Nephron (organoid): ENCODE data around the gene TNKS2.
A peak's percentile ranks its signal among the peaks of the same experiment; 100 is the strongest.

Experiments used
- H3K27ac Mint-ChIP-seq, 3 experiments: 2 replicates each; pipeline ENCODE4 v1.8.0; 2020; ENCODE audit warnings: mixed read lengths in 3 of 3, mild to moderate bottlenecking in 2 of 3, moderate library complexity in 1 of 3
- H3K27me3 Mint-ChIP-seq: 2 replicates; pipeline ENCODE4 v1.8.0; 2021; ENCODE audit warnings: low read depth, mild to moderate bottlenecking, moderate library complexity, mixed read lengths
- H3K36me3 Mint-ChIP-seq: 2 replicates; pipeline ENCODE4 v1.8.0; 2020; ENCODE audit warnings: low read depth, mixed read lengths
- H3K4me1 Mint-ChIP-seq: 2 replicates; pipeline ENCODE4 v1.8.0; 2020; ENCODE audit warnings: mixed read lengths
- H3K4me3 Mint-ChIP-seq, 3 experiments: 2 replicates each; pipeline ENCODE4 v1.8.0; 2020; ENCODE audit warnings: mild to moderate bottlenecking in 3 of 3, mixed read lengths in 3 of 3, moderate library complexity in 2 of 3
- H3K9me3 Mint-ChIP-seq: 2 replicates; pipeline ENCODE4 v1.8.0; 2020; ENCODE audit warnings: mixed read lengths
- TF ChIP-seq, protein P1 (sequence below), 3 experiments: fragments of 200-600 bp; sonication (generic); IDR thresholded peaks; one replicate each; pipeline ENCODE4 v1.5.0; 2021; ENCODE audit warnings: antibody characterized with exemption in 3 of 3; ENCODE audit not compliant: unreplicated experiment in 3 of 3

The TNKS2 gene

DNA sequence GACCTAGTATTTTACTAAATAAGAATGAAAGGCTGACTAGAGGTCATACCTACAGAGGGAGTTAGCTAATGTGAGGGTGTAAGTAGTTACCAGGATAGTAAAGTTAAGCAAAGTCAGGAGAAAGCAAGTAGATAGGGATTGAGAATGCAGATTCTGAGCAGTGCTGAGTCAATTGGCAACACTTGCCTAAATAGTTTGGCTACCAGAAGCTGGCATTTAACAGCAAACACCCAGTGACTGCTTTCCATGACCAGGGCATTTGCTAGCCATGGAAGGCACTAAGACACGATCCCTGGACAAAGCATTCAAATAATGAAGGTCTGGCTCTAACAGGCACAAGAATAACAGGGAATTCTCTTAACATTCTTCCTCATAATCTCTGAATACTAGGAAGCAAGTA lies 25.9 kb downstream of the TNKS2 start:
- TF ChIP-seq, protein P1, sequence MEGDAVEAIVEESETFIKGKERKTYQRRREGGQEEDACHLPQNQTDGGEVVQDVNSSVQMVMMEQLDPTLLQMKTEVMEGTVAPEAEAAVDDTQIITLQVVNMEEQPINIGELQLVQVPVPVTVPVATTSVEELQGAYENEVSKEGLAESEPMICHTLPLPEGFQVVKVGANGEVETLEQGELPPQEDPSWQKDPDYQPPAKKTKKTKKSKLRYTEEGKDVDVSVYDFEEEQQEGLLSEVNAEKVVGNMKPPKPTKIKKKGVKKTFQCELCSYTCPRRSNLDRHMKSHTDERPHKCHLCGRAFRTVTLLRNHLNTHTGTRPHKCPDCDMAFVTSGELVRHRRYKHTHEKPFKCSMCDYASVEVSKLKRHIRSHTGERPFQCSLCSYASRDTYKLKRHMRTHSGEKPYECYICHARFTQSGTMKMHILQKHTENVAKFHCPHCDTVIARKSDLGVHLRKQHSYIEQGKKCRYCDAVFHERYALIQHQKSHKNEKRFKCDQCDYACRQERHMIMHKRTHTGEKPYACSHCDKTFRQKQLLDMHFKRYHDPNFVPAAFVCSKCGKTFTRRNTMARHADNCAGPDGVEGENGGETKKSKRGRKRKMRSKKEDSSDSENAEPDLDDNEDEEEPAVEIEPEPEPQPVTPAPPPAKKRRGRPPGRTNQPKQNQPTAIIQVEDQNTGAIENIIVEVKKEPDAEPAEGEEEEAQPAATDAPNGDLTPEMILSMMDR (IDR thresholded peaks at IDR 0.05; ENCODE audit: unreplicated experiment in 3 of 3): no peak
- H3K4me1 Mint-ChIP-seq: no peaks in the 10 kb centered on the region
- H3K9me3 Mint-ChIP-seq: no peaks in the 10 kb centered on the region

DNA sequence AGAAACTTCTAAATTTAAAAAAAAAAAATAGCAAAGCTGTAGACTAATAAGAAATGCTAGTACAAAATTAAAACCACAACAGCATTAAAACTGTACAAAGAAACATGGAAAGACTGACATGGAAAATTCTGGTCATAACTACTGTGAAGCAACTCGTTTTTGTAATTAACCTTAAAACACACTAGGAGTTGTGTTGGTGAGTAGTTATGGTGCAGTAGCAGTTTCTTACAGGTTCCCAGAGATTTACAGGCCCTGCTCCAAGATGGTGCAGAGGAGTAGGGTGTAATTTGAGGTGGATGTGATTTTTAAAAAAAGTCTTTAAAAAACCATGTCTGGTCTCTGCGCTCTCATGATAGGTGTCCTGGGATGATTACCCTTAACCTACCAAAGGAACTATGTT lies 31.0 kb downstream of the TNKS2 start:
- TF ChIP-seq, protein P1 (IDR thresholded peaks at IDR 0.05; ENCODE audit: unreplicated experiment in 3 of 3): no peak
- Mint-ChIP-seq H3K4me1 (no peaks in the 10 kb centered on the region), H3K27ac (no peak overlapping the region), H3K9me3 (no peaks in the 10 kb centered on the region), H3K27me3 (no peaks in the 10 kb centered on the region), H3K36me3 (peaks cover 76% of the 10 kb centered on the region), H3K4me3 (no peak overlapping the region)

More for the DNA sequence above, 25.9 kb downstream of the TNKS2 start:
- H3K36me3 Mint-ChIP-seq: peaks cover 77% of the 10 kb centered on the region
- no peak overlapping the region for H3K27ac Mint-ChIP-seq
- H3K27me3 Mint-ChIP-seq: no peaks in the 10 kb centered on the region
- no peak overlapping the region for H3K4me3 Mint-ChIP-seq

DNA sequence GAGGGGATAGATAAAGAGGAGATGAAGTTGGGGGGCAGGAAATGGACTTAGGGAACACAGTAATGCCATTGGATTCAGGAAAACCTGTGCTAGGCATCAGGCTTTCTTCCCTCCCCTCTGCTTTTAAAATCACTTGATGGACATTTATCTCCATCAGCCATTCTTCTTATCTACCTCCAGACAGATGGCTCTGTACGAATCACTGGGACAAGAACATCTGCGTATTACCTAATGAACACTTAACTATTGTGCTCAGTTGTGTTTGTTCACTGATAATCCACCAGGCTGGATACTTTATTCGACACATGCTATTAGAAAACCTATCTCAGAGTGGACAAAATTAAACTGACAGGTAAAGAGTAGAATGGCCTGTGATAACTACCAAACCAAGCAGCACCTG lies 40.0 kb downstream of the TNKS2 start:
- Mint-ChIP-seq H3K9me3 (no peaks in the 10 kb centered on the region), H3K4me3 (no peak overlapping the region), H3K36me3 (peaks cover 64% of the 10 kb centered on the region), H3K4me1 (no peaks in the 10 kb centered on the region), H3K27me3 (no peaks in the 10 kb centered on the region), H3K27ac (no peak overlapping the region)
- TF ChIP-seq, protein P1 (IDR thresholded peaks at IDR 0.05; ENCODE audit: unreplicated experiment in 3 of 3): no peak

DNA sequence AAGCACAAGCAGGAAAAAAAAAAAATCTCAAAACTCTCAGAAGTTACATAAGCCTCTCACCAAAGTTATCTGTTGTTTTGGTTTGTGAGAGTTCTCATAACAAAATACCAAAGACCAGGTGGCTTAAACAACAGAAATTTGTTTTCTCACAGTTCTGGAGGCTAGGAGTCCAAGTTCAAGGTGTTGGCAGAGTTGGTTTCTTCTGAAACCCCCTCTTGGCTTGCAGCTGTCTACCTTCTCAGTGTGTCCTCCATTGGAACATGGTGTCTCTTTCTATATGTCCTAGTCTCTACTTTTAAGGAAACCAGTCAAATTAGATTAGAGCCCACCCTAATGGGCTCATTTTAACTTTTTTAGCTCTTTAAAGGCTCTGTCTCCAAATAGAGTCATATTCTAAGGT lies 44.9 kb downstream of the TNKS2 start:
- no peak overlapping the region for H3K27ac Mint-ChIP-seq

DNA sequence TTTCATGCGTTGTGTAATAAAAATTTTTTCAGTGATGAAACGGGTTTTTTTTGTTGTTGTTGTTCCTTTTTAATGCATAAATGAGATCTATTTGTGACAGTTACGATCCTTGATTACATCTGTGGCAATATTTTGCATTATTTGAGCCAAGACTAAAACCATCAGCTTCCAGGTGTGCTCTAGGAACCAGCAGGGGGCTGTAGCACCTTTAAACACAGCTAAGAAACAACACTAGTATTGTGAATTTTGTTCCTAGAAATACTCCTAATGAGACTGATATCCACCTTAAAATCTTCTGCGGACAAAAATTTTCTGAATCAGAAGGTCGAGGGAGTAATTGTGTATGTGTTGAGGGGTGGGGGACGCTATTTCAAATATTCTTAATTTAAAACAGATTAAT lies 58.4 kb downstream of the TNKS2 start:
- H3K4me3 Mint-ChIP-seq: no peak overlapping the region
- TF ChIP-seq, protein P1 (IDR thresholded peaks at IDR 0.05; ENCODE audit: unreplicated experiment in 3 of 3): peak; percentile 16 to 47 (median 26)
- H3K4me1 Mint-ChIP-seq: no peaks in the 10 kb centered on the region
- H3K9me3 Mint-ChIP-seq: no peaks in the 10 kb centered on the region
- no peaks in the 10 kb centered on the region for H3K27me3 Mint-ChIP-seq
- peaks cover 79% of the 10 kb centered on the region for H3K36me3 Mint-ChIP-seq
- no peak overlapping the region for H3K27ac Mint-ChIP-seq

More for the DNA sequence above, 44.9 kb downstream of the TNKS2 start:
- H3K9me3 Mint-ChIP-seq: no peaks in the 10 kb centered on the region
- no peaks in the 10 kb centered on the region for H3K4me1 Mint-ChIP-seq
- peaks cover 62% of the 10 kb centered on the region for H3K36me3 Mint-ChIP-seq
- TF ChIP-seq, protein P1 (IDR thresholded peaks at IDR 0.05; ENCODE audit: unreplicated experiment in 3 of 3): no peak
- no peak overlapping the region for H3K4me3 Mint-ChIP-seq
- H3K27me3 Mint-ChIP-seq: no peaks in the 10 kb centered on the region

DNA sequence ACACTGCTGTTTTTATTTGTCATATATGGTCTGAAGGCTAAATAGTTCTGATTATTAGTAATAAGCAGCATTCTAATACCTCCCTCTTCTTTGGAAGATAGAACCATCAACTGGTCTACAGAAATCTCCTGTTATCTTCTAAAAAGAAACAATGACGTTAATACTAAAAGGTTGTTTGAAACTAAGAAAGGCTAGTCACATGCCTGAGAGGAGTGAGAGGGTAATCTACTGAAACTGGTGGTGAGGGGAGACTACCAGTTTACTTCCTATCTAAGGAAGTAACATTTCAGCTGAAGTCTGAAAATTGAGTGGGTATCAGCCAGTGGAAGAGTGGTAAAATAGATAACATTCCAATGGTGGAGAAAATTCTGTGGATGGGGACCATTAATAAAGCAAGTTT lies 62.7 kb downstream of the TNKS2 start:
- Mint-ChIP-seq H3K4me1 (no peaks in the 10 kb centered on the region), H3K36me3 (peaks cover 69% of the 10 kb centered on the region), H3K27me3 (no peaks in the 10 kb centered on the region), H3K27ac (no peak overlapping the region), H3K9me3 (no peaks in the 10 kb centered on the region), H3K4me3 (no peak overlapping the region)
- TF ChIP-seq, protein P1 (IDR thresholded peaks at IDR 0.05; ENCODE audit: unreplicated experiment in 3 of 3): no peak
